GM19328 (cell line): ENCODE measurements around the gene VHLL.

Experiments
- ATAC-seq: cut with Tn5 transposase; IDR thresholded peaks from one replicate; pipeline ENCODE4 v1.9.1; 2021; ENCODE audit warnings: mild to moderate bottlenecking, moderate library complexity; ENCODE audit not compliant: unreplicated experiment

VHLL gene

GRCh38 chr1:156258859-156259258 lies 40.2 kb downstream of the VHLL start:
- ATAC-seq = no peak

GRCh38 chr1:156257711-156258110 lies 41.4 kb downstream of the VHLL start:
- ATAC-seq = no peak

- no peak for ATAC-seq
Observed at GRCh38 chr1:156253634-156254033, 45.5 kb downstream of the VHLL start.

GRCh38 chr1:156251527-156251926 lies 47.6 kb downstream of the VHLL start:
- no peak for ATAC-seq

GRCh38 chr1:156249593-156249992 lies 49.5 kb downstream of the VHLL start:
- no peak for ATAC-seq
